Esophagus squamous epithelium (tissue), 5 donors: ENCODE data around the gene TUSC7. TPM values are rescaled to one million over a fixed set of nuclear protein-coding genes. Genes with fewer than 3 reads are reported as not detected.

ENCODE experiments used
- DNase-seq: peaks from one replicate; lab custom pipeline; 2025; lab: John Stamatoyannopoulos, UW
- H3K27ac ChIP-seq, 4 donors: fragments of 200-600 bp; sonication (generic); one replicate each; pipeline ENCODE4 v1.5.1; 2016 to 2019; ENCODE audit warnings: mild to moderate bottlenecking in 1 of 4
- H3K27me3 ChIP-seq, 4 donors: fragments of 200-600 bp; sonication (generic); 1 replicate in 3 of 4; 2 replicates in 1 of 4; pipeline versions ENCODE4 v1.5.1 to v1.6.0; 2017 to 2021; ENCODE audit warnings: antibody characterized with exemption in 1 of 4
- H3K36me3 ChIP-seq, 3 donors: fragments of 200-600 bp; sonication (generic); one replicate each; pipeline ENCODE4 v1.5.1; 2016 to 2019
- H3K4me1 ChIP-seq, 3 donors: fragments of 200-600 bp; sonication (generic); one replicate each; pipeline ENCODE4 v1.5.1; 2017 to 2019
- H3K4me3 ChIP-seq, 4 donors: fragments of 200-600 bp; sonication (generic); 1 replicate in 3 of 4; 2 replicates in 1 of 4; pipeline ENCODE4 v1.5.1; 2016 to 2019; ENCODE audit warnings: mild to moderate bottlenecking in 2 of 4, moderate library complexity in 1 of 4
- H3K9me3 ChIP-seq, 3 donors: fragments of 200-600 bp; sonication (generic); one replicate each; pipeline ENCODE4 v1.5.1; 2016 to 2019
- POLR2A ChIP-seq, 4 donors: fragments of 450-650 bp; IDR thresholded peaks; one replicate each; pipeline ENCODE4 v1.6.1; 2017; ENCODE audit warnings: antibody characterized with exemption in 4 of 4, mild to moderate bottlenecking in 4 of 4, moderate library complexity in 3 of 4
- WGBS, 2 donors: methylation state at CpG; one replicate each; pipeline ENCODE4 v1.1.5; 2018; 5-methylcytosine and 5-hydroxymethylcytosine counted together
- intact Hi-C: fragments of 100-400 bp; cut with DNase I; formaldehyde crosslinking; loops from one replicate; pipeline ENCODE4 v1.15.0; 2022
- total RNA-seq, 4 donors: library from RNA; depleted of rRNA; stranded (reverse); fragments of >200 nt; gene quantifications; one replicate each; pipeline ENCODE4 v1.1.0, GENCODE V29; 2016
- TF ChIP-seq, protein P1 (sequence below), 6 experiments: fragments of 450-650 bp in 4 of 6; fragments of 200-600 bp in 2 of 6; sonication (generic) in 2 of 6; IDR thresholded peaks; one replicate each; pipeline ENCODE4 v1.5.1; 2016 to 2019; ENCODE audit warnings: antibody characterized with exemption in 6 of 6, mild to moderate bottlenecking in 4 of 6, moderate library complexity in 4 of 6
- donor health status: DM: yes; HTN: yes; CAD: no.

The TUSC7 gene
- total RNA-seq, 4 donors from 2014 or later: not detected

DNA sequence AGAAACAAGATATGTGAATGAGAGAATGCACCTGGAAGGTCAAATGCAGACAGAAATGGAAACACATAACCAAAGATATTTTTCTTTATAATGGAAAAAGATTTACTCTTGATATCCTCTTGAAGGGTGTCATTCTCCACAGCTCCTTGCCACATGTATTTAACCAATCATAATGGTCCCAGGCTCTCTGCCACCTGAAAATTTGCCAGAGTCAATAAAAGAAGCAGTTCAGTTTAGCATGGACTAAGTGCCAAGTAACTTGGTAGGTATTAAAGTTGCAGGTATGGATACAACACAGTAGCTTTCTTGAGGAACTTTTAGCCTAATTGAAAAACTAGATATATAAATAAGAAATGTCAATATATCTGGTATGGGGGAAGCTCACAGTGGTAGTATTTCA lies 33.5 kb downstream of the TUSC7 start:
- Histone ChIP-seq H3K4me3 (no peak overlapping the region), H3K36me3 (no peaks in the 10 kb centered on the region), H3K27ac (no peak overlapping the region), H3K4me1 (no peaks in the 10 kb centered on the region), H3K9me3 (no peaks in the 10 kb centered on the region), H3K27me3 (no peaks in the 10 kb centered on the region)
- intact Hi-C loops: no loop called here
- DNase-seq: no peak
- TF ChIP-seq, protein P1, sequence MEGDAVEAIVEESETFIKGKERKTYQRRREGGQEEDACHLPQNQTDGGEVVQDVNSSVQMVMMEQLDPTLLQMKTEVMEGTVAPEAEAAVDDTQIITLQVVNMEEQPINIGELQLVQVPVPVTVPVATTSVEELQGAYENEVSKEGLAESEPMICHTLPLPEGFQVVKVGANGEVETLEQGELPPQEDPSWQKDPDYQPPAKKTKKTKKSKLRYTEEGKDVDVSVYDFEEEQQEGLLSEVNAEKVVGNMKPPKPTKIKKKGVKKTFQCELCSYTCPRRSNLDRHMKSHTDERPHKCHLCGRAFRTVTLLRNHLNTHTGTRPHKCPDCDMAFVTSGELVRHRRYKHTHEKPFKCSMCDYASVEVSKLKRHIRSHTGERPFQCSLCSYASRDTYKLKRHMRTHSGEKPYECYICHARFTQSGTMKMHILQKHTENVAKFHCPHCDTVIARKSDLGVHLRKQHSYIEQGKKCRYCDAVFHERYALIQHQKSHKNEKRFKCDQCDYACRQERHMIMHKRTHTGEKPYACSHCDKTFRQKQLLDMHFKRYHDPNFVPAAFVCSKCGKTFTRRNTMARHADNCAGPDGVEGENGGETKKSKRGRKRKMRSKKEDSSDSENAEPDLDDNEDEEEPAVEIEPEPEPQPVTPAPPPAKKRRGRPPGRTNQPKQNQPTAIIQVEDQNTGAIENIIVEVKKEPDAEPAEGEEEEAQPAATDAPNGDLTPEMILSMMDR (IDR thresholded peaks at IDR 0.05): no peak
- TF ChIP-seq POLR2A (IDR thresholded peaks at IDR 0.05): no peak

DNA sequence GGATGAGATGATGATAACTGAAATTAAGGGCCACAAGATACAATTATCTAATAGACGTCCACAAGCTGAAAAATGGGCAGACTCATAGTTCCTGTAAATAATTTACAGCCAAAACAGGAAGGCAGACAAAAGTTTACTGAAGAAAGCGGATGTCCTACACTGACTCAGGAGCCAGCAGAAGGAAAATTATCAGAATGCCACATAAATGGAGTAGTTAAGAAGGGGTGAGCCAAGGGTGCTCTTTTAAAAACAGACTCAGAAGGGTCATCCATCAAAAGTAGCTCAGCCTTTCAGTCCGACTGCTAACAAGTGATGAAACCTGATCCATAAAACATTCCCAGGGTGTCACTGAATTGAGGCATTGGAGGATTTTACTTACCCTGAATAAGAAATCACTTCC lies 39.8 kb downstream of the TUSC7 start:
- no peaks in the 10 kb centered on the region for H3K9me3 ChIP-seq
- H3K4me3 ChIP-seq: no peak overlapping the region
- WGBS, 2 donors: 5 to 9% methylated on average over 3 of the region's 3 CpGs
- H3K4me1 ChIP-seq: no peaks in the 10 kb centered on the region
- H3K36me3 ChIP-seq: no peaks in the 10 kb centered on the region
- TF ChIP-seq POLR2A (IDR thresholded peaks at IDR 0.05): no peak
- TF ChIP-seq, protein P1 (IDR thresholded peaks at IDR 0.05): no peak
- H3K27me3 ChIP-seq: no peaks in the 10 kb centered on the region
- H3K27ac ChIP-seq: no peak overlapping the region
- no peak for DNase-seq
- intact Hi-C loops: no loop called here

DNA sequence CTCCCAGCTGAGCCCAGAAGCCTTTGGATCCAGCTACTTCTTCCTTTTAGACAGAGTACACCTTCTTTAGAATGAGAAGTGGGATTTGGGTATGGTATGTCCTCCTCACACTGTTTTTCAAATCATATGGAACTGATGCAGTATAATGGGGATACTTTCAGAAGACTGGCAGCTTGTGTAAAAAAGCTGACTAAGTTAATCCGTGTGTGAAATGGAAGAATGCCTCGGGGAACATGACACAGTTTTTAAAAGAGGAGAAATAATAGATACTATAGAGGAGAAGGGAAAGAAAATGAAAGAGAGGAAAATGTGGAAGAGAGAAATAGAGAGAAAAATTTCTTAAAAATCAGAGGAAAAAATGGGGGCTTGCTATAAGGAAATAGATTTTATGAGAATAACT lies 47.7 kb downstream of the TUSC7 start:
- no peak for TF ChIP-seq POLR2A (IDR thresholded peaks at IDR 0.05)
- TF ChIP-seq, protein P1 (IDR thresholded peaks at IDR 0.05): no peak
- Histone ChIP-seq H3K9me3 (no peaks in the 10 kb centered on the region), H3K27ac (no peak overlapping the region), H3K36me3 (no peaks in the 10 kb centered on the region), H3K4me3 (no peak overlapping the region), H3K27me3 (no peaks in the 10 kb centered on the region), H3K4me1 (no peaks in the 10 kb centered on the region)
- WGBS, 2 donors: 8 to 26% methylated on average over 2 of the region's 2 CpGs
- no peak for DNase-seq
- intact Hi-C loops: no loop called here

DNA sequence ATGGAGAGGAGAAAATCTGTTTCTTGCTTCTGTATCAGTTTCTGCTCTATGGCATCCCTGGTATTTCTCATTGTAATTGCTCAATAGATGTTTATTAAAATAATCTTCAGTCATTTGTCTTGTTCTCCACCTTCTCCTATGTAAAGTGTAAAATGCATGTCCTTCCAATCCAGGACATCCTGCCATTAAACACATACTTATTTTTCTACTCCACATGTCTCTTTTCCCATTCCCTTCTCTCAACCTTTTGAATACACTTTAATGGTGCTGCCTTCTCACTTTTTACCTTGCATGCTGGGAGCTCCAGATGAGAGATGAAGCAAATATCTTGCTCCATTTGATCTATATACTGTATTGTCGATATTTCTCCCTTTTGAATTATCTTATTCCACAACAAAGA lies 49.7 kb downstream of the TUSC7 start:
- 50 to 71% methylated on average over 1 of the region's 1 CpG for WGBS, 2 donors

More for the DNA sequence above, 49.7 kb downstream of the TUSC7 start:
- intact Hi-C loops: no loop called here
- H3K27ac ChIP-seq: no peak overlapping the region
- H3K4me1 ChIP-seq: no peaks in the 10 kb centered on the region
- H3K9me3 ChIP-seq: no peaks in the 10 kb centered on the region
- no peak overlapping the region for H3K4me3 ChIP-seq
- DNase-seq: no peak
- TF ChIP-seq, protein P1 (IDR thresholded peaks at IDR 0.05): no peak
- TF ChIP-seq POLR2A (IDR thresholded peaks at IDR 0.05): no peak
- no peaks in the 10 kb centered on the region for H3K36me3 ChIP-seq
- no peaks in the 10 kb centered on the region for H3K27me3 ChIP-seq
